OCI-LY7 (cell line): ENCODE results near the gene TOPAZ1. TPM values are rescaled to one million over a fixed set of nuclear protein-coding genes. Genes with fewer than 3 reads are reported as not detected.

Experiments used
- BruUV-seq: library from RNA; stranded (reverse); fragments of 400-500 nt; replicated peaks from 2 replicates; lab custom pipeline; 2021; lab: Mats Ljungman, UMichigan
- CTCF ChIA-PET: fragments of 300-600 bp; sonication (Branson Sonifier 250); formaldehyde crosslinking; loops from one replicate; lab custom pipeline; 2022; ENCODE audit warnings: antibody characterized with exemption; ENCODE audit not compliant: unreplicated experiment; lab: Charles Lee
- POLR2A ChIA-PET: fragments of 300-600 bp; sonication (Branson Sonifier 250); formaldehyde crosslinking; loops from one replicate; lab custom pipeline; 2022; ENCODE audit warnings: antibody characterized with exemption; lab: Charles Lee
- DNase-seq: peaks from one replicate; pipeline ENCODE4 v3.0.0-alpha.2; 2015; ENCODE audit warnings: low spot score
- H2AFZ ChIP-seq: fragments of 200-600 bp; sonication (generic), shearing (Covaris generic); 2 replicates; pipeline ENCODE4 v1.6.1; 2014; ENCODE audit warnings: mild to moderate bottlenecking, antibody characterized with exemption, low read length, moderate library complexity
- H3K27ac ChIP-seq: fragments of 200-600 bp; sonication (generic); 2 replicates; pipeline ENCODE4 v1.5.1; 2014; ENCODE audit warnings: mixed run types, low read depth, mild to moderate bottlenecking, moderate library complexity, low read length, inconsistent platforms; ENCODE audit not compliant: poor library complexity, severe bottlenecking
- H3K36me3 ChIP-seq: fragments of 200-600 bp; sonication (generic); 2 replicates; pipeline ENCODE4 v1.6.1; 2014; ENCODE audit warnings: mild to moderate bottlenecking, antibody characterized with exemption, low read length, moderate library complexity, mixed read lengths; ENCODE audit not compliant: insufficient read depth
- H3K4me1 ChIP-seq: fragments of 200-600 bp; sonication (generic); 2 replicates; pipeline ENCODE4 v1.5.1; 2014; ENCODE audit warnings: mild to moderate bottlenecking, low read length; ENCODE audit not compliant: insufficient read depth, poor library complexity, severe bottlenecking
- H3K4me2 ChIP-seq: fragments of 200-600 bp; sonication (generic); 2 replicates; pipeline ENCODE4 v1.6.1; 2014; ENCODE audit warnings: mild to moderate bottlenecking, low read length
- H3K4me3 ChIP-seq: fragments of 200-600 bp; sonication (generic); 2 replicates; pipeline ENCODE4 v1.5.1; 2014; ENCODE audit warnings: mild to moderate bottlenecking, low read depth, low read length; ENCODE audit not compliant: poor library complexity, severe bottlenecking
- H3K79me2 ChIP-seq: fragments of 200-600 bp; sonication (generic); 2 replicates; pipeline ENCODE4 v1.6.1; 2016; ENCODE audit warnings: low read depth, mild to moderate bottlenecking, low read length, moderate library complexity, mixed read lengths; ENCODE audit not compliant: insufficient read depth
- H3K9me2 ChIP-seq: fragments of 200-600 bp; sonication (generic); 2 replicates; pipeline ENCODE4 v1.6.1; 2016; ENCODE audit warnings: mild to moderate bottlenecking, low read length, mixed read lengths; ENCODE audit not compliant: insufficient read depth
- H3K9me3 ChIP-seq: fragments of 200-600 bp; sonication (generic); 2 replicates; pipeline ENCODE4 v1.6.1; 2014; ENCODE audit warnings: mild to moderate bottlenecking, mixed run types, low read length, mixed read lengths
- H4K20me1 ChIP-seq: fragments of 200-600 bp; sonication (generic); 2 replicates; pipeline ENCODE4 v1.6.1; 2014; ENCODE audit warnings: mild to moderate bottlenecking, antibody characterized with exemption, low read length, moderate library complexity, mixed read lengths; ENCODE audit not compliant: insufficient read depth
- EZH2phosphoT487 ChIP-seq: fragments of 200-600 bp; sonication (generic); IDR thresholded peaks from 2 replicates; pipeline ENCODE4 v1.6.1; 2018; ENCODE audit warnings: low read depth, borderline replicate concordance, mild to moderate bottlenecking, mixed run types, antibody characterized with exemption, low read length, moderate library complexity, mixed read lengths
- intact Hi-C: fragments of 100-400 bp; cut with micrococcal nuclease; formaldehyde crosslinking; loops from one replicate; pipeline ENCODE4 v1.10.0; 2022; ENCODE audit not compliant: unreplicated experiment
- total RNA-seq, 2 experiments: library from RNA; depleted of rRNA in 1 of 2; stranded (reverse); fragments of >200 nt in 1 of 2; shearing (Covaris generic) in 1 of 2; gene quantifications; 2 replicates each; pipeline ENCODE4 v1.2.3, GENCODE V29; 2014 to 2022
- TF ChIP-seq, protein P1 (sequence below): fragments of 200-600 bp; sonication (generic); conservative IDR thresholded peaks from 2 replicates; pipeline ENCODE4 v1.5.1; 2014; ENCODE audit warnings: mild to moderate bottlenecking, antibody characterized with exemption, low read length, moderate library complexity, mixed read lengths

TOPAZ1 gene
- total RNA-seq, 2 experiments from 2014 or later = not detected

DNA sequence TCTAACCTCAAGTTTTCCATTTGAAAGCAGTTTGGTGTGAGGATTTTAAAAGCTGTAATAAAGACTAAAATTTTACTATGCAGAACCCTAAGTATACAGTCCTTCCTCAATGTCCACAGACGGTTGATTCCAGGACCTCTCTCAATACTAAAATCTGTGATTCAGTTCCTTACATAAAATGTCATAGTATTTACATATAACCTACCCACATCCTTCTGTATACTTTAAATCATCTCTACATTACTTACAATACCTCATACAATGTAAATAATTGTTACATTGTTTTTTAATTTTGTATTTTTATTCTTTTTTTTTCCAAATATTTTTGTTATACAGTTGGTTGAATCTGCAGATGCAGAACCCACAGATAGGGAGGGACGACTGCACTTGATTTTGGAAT is 2.8 kb upstream of the TOPAZ1 start:
- H3K4me2 ChIP-seq = no peak overlapping the region
- no TSS peak for BruUV-seq
- intact Hi-C loops = no loop called here
- H3K9me3 ChIP-seq = no peaks in the 10 kb centered on the region
- DNase-seq = no peak
- TF ChIP-seq, protein P1, sequence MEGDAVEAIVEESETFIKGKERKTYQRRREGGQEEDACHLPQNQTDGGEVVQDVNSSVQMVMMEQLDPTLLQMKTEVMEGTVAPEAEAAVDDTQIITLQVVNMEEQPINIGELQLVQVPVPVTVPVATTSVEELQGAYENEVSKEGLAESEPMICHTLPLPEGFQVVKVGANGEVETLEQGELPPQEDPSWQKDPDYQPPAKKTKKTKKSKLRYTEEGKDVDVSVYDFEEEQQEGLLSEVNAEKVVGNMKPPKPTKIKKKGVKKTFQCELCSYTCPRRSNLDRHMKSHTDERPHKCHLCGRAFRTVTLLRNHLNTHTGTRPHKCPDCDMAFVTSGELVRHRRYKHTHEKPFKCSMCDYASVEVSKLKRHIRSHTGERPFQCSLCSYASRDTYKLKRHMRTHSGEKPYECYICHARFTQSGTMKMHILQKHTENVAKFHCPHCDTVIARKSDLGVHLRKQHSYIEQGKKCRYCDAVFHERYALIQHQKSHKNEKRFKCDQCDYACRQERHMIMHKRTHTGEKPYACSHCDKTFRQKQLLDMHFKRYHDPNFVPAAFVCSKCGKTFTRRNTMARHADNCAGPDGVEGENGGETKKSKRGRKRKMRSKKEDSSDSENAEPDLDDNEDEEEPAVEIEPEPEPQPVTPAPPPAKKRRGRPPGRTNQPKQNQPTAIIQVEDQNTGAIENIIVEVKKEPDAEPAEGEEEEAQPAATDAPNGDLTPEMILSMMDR = no peak
- TF ChIP-seq EZH2phosphoT487 = no peak
- CTCF ChIA-PET = no interaction called here
- no peaks in the 10 kb centered on the region for H3K79me2 ChIP-seq
- no peak overlapping the region for H3K4me3 ChIP-seq
- no peak overlapping the region for H3K27ac ChIP-seq
- POLR2A ChIA-PET = no interaction called here
- no peak overlapping the region for H2AFZ ChIP-seq
- no peaks in the 10 kb centered on the region for H3K4me1 ChIP-seq
- H4K20me1 ChIP-seq = no peaks in the 10 kb centered on the region
- no peaks in the 10 kb centered on the region for H3K9me2 ChIP-seq
- no peaks in the 10 kb centered on the region for H3K36me3 ChIP-seq

DNA sequence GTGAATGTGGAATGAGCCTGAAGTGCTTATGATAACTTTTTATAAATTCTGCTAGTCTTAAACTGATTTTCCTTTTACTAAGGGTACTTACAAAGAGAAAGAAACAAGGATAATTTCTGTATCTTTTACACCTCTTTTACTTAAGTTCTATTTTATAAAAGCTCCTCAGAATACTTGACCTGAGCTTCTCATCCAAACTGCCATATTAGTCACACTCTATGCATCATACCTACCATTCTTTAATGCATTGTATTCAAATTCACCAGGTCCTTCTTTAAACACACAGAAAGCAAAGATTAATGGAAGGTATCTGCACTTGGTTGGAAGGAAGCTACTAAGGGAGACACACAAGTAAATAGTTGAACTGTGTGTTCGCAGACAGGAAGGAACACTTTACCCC is 1.6 kb upstream of the TOPAZ1 start:
- no TSS peak for BruUV-seq
- ChIA-PET CTCF (no interaction called here), POLR2A (no interaction called here)
- no peak for DNase-seq
- TF ChIP-seq, protein P1 = no peak
- TF ChIP-seq EZH2phosphoT487 = no peak
- H3K9me2 ChIP-seq = no peaks in the 10 kb centered on the region
- H3K36me3 ChIP-seq = no peaks in the 10 kb centered on the region
- H3K4me2 ChIP-seq = no peak overlapping the region
- no peak overlapping the region for H2AFZ ChIP-seq
- no peaks in the 10 kb centered on the region for H3K9me3 ChIP-seq
- intact Hi-C loops = no loop called here
- no peaks in the 10 kb centered on the region for H3K79me2 ChIP-seq
- H4K20me1 ChIP-seq = no peaks in the 10 kb centered on the region
- no peak overlapping the region for H3K27ac ChIP-seq
- no peak overlapping the region for H3K4me3 ChIP-seq
- no peaks in the 10 kb centered on the region for H3K4me1 ChIP-seq

DNA sequence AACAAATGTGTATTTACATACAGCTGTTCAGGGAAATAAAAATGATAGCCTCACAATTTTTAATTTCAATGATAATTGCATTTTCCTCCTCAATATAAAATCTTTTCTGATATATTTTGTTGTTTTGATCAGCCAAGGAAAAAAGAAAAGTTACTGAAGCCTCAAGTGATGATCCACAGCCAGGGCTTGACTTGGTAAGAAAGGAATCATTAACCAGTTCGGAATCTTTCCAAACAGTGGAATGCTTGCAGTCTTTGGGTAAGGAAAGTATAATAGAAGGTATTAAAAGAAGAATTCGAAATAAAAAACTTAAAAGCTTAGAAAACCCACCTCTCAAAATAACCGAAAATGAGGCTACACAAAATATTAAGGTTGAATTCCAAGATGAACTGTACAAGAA is 1.0 kb downstream of the TOPAZ1 start:
- H3K9me3 ChIP-seq = no peaks in the 10 kb centered on the region
- no peak overlapping the region for H3K4me2 ChIP-seq
- no peak for TF ChIP-seq EZH2phosphoT487
- TF ChIP-seq, protein P1 = no peak
- no TSS peak for BruUV-seq
- no peaks in the 10 kb centered on the region for H3K9me2 ChIP-seq
- no peaks in the 10 kb centered on the region for H4K20me1 ChIP-seq
- H3K79me2 ChIP-seq = no peaks in the 10 kb centered on the region
- intact Hi-C loops = no loop called here
- no peak for DNase-seq
- no peaks in the 10 kb centered on the region for H3K4me1 ChIP-seq
- H2AFZ ChIP-seq = no peak overlapping the region
- POLR2A ChIA-PET = no interaction called here
- no peaks in the 10 kb centered on the region for H3K36me3 ChIP-seq
- H3K27ac ChIP-seq = no peak overlapping the region
- CTCF ChIA-PET = no interaction called here
- no peak overlapping the region for H3K4me3 ChIP-seq
